GM19023 (cell line): Measurements from ENCODE around the gene ERCC1.
"Not testable (repeated sequence)": the region's sequence is repeated elsewhere in the genome, so short reads cannot be mapped to it uniquely, and the experiment has no call there.

Experiments used
- ATAC-seq: cut with Tn5 transposase; IDR thresholded peaks from one replicate; pipeline ENCODE4 v1.9.1; 2021; ENCODE audit warnings: mild to moderate bottlenecking, moderate library complexity; ENCODE audit not compliant: unreplicated experiment

ERCC1 gene

GRCh38 chr19:45431008-45431407 is 7.3 kb upstream of the ERCC1 start:
- not testable (repeated sequence) for ATAC-seq

- ATAC-seq, result not testable (repeated sequence)
Measured at GRCh38 chr19:45429896-45430295, 6.2 kb upstream of the ERCC1 start.

GRCh38 chr19:45428384-45429231 is 4.9 kb upstream of the ERCC1 start:
- no peak for ATAC-seq

DNA sequence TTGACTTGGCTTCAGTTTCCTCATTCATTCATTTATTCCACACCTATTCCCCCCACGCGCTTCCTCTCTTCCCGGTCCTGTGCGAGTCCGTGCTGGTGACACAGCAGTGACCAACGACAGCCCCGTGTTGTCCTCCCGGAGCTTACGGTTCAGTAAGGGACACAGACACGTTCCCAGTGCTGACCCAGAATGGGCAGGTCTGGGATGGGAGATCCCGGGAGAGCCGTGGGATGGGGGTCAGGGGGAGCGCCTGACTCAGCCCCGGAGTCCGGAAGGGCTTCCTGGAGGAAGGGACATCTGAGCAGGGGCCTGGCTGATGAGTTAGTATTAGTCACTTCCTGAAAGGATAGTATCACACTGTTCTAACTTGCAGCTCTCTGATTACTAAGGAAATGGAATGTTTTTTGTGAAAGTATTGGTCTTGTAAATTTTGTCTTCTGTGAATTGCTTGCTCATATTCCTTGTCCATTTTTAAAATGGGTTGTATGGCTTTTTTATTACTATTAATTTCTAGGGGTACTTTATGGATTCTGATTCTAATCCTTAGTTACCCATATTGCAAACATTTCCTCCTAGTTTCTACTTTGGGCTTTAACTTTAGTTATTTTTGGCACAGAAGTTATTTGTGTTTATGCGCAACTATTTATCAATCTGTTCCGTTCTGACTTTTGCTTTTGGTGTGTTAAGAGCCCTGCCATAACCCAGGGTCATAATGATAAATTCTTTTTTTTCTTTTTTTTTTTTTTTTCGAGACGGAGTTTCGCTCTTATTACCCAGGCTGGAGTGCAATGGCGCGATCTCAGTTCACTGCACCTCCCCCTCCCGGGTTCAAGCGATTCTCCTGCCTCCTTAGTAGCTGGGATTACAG is 708 bp upstream of the ERCC1 start:
- no peak for ATAC-seq

DNA sequence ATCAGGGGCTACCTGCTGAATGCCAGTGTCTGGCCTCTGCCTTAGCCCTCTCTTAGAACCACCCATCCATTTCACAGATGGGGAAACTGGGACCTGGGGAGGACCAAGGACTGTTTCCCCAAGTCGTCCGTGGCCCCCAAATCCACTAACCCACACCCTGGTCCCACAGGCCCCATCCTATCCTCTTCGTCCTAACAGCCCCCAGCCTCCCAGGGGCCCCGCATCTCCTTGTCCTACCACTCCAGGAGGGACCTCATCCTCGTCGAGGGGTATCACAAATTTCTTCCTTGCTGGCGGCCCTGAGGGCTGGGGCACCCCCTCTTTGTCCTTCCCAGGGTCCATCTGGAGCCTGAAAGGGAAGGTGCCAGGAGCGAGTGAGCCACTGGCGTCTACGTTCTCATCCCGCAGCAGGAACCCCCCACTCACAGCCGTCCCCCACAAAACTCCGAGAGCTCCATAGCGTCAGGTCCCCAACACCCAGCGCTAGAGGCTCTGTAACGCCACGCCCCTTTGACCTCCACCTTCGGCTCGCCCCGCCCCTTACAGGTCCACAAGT is 606 bp downstream of the ERCC1 start:
- no peak for ATAC-seq

DNA sequence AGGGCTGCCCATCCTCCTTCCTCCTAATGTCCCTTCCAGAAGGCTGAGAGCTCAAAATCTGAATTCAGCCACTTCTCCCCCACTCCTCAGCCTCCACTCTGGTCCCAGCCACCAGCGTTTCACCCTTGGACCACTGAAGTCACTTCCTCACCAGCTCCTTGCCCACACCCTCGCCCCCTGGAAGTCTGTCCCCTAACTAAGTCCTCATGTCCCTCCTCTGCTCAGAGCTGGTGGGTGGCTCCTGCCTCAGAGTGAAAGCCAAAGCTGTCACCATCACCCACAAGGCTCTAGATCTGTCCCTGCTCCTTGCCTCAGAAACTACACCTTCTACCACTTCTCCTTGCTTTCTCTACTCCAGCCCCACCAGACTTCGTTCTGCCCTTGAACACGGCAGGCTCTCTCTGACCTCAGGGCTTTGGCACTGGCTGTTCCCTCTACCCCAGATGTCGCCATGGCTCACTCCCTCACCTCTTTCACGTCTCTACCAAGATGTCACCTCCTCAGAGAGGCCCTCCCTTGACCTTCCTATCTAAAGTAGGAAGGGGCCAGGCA is 1.7 kb downstream of the ERCC1 start:
- ATAC-seq, result no peak

- no peak for ATAC-seq
Measured at GRCh38 chr19:45420871-45421270, 2.8 kb downstream of the ERCC1 start.

GRCh38 chr19:45420356-45420755 is 3.4 kb downstream of the ERCC1 start:
- no peak for ATAC-seq

DNA sequence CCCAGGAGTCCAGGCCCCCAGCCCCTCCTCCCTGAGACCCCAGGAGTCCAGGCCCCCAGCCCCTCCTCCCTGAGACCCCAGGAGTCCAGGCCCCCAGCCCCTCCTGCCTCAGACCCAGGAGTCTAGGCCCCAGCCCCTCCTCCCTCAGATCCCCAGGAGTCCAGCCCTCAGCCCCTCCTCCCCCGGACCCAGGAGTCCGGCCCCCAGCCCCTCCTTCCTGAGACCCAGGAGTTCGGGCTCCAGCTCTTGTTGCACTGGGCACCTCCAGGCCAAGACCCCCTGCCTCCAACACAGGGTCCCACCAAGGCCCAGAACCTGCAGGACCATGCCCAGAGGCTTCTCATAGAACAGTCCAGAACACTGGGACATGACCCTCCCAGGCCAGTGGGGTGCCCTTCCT is 3.8 kb downstream of the ERCC1 start:
- ATAC-seq, result no peak

DNA sequence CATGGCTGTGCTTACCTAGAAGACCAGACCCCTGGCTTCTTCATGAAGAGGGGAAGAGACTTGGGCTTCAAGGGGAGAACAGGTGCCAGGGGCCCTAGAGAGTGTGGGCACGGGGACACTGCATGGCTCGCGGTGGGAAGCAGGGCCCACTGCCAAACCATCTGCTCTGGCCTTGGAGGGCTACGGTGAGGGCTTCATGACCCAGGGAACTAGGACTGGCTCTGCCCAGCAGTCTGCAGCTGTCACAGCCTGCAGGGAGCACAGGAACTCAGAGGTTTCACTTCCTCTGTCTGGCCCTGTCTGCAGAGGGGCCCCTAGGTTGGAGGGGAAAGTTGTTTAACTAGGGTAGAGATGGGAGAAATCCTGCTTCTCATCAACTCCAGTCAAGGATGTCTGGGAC is 4.3 kb downstream of the ERCC1 start:
- ATAC-seq, result peak; percentile 45

DNA sequence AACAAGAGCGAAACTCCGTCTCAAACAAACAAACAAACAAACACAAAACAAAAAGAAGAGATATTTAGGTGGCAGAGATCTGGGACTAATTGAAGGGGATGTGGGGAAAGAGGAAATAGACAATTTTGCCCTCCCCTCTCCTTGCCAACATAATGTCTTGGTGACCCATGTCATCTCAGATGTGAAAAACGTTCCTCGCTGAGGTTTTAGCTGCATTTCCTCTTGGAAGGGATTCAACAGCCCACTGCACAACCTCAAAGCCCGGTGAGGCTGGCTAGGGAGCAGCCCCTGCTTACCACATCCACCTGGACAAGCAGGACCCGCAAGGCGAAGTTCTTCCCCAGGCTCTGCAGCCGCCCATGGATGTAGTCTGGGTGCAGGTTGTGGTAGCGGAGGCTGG is 4.9 kb downstream of the ERCC1 start:
- ATAC-seq, result no peak

GRCh38 chr19:45417151-45417550 is 6.6 kb downstream of the ERCC1 start:
- no peak for ATAC-seq

- no peak for ATAC-seq
Measured at GRCh38 chr19:45414468-45414867, 9.2 kb downstream of the ERCC1 start.

- ATAC-seq, result no peak
Measured at GRCh38 chr19:45413497-45413896, 10.2 kb downstream of the ERCC1 start.

DNA sequence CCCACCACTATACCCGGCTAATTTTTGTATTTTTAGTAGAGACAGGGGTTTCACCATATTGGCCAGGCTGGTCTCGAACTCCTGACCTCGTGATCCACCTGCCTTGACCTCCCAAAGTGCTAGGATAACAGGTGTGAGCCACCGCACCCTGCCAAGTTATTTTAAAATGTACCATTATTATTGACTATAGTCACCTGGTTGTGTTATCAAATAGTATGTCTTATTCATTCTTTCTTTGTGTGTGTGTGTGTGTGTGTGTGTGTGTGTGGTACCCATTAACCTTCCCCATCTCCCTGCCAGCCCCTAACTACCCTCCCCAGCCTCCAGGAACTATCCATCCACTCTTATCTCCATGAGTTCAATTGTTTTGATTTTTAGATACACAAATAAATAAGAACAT is 13.4 kb downstream of the ERCC1 start:
- not testable (repeated sequence) for ATAC-seq

GRCh38 chr19:45409557-45409920 is 14.2 kb downstream of the ERCC1 start:
- ATAC-seq, result no peak

DNA sequence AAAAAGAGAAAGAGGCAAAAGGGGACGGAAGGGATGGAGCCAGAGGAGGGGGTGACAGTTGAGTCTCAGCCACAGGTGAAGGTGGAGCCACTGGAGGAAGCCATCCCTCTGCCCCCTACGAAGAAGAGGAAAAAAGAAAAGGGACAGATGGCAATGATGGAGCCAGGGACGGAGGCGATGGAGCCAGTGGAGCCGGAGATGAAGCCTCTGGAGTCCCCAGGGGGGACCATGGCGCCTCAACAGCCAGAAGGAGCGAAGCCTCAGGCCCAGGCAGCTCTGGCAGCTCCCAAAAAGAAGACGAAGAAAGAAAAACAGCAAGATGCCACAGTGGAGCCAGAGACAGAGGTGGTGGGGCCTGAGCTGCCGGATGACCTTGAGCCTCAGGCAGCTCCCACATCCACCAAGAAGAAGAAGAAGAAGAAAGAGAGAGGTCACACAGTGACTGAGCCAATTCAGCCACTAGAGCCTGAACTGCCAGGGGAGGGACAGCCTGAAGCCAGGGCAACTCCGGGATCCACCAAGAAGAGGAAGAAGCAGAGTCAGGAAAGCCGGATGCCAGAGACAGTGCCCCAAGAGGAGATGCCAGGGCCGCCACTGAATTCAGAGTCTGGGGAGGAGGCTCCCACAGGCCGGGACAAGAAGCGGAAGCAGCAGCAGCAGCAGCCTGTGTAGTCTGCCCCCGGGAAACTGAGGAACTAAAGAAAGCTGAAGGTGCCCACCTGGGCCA is 14.7 kb downstream of the ERCC1 start:
- ATAC-seq, result no peak

GRCh38 chr19:45408121-45408520 is 15.6 kb downstream of the ERCC1 start:
- no peak for ATAC-seq

GRCh38 chr19:45407585-45407984 is 16.1 kb downstream of the ERCC1 start:
- not testable (repeated sequence) for ATAC-seq

GRCh38 chr19:45407091-45407375 is 16.7 kb downstream of the ERCC1 start:
- ATAC-seq, result no peak
